H9 (cell line): Measurements from ENCODE around the gene CD300C. TPM values are rescaled to one million over a fixed set of nuclear protein-coding genes. Genes with fewer than 3 reads are reported as not detected.

Experiments used
- DNase-seq: peaks from one replicate; pipeline ENCODE4 v3.0.0-alpha.2; 2017
- H2AFZ ChIP-seq: one replicate; pipeline ENCODE4 v1.6.1; 2013; ENCODE audit warnings: mild to moderate bottlenecking, low read length, control low read depth, moderate library complexity
- H2AK5ac ChIP-seq: 2 replicates; pipeline ENCODE4 v1.6.1; 2013; ENCODE audit warnings: low read length, control low read depth, mixed read lengths; ENCODE audit not compliant: insufficient read length
- H2BK120ac ChIP-seq: one replicate; pipeline ENCODE4 v1.6.1; 2013; ENCODE audit warnings: low read depth, mild to moderate bottlenecking, low read length, control low read depth, inconsistent platforms; ENCODE audit not compliant: poor library complexity, severe bottlenecking
- H2BK12ac ChIP-seq: 2 replicates; pipeline ENCODE4 v1.6.1; 2013; ENCODE audit warnings: low read length, control low read depth, mixed read lengths, low read depth; ENCODE audit not compliant: insufficient read length
- H2BK15ac ChIP-seq: 2 replicates; pipeline ENCODE4 v1.6.1; 2013; ENCODE audit warnings: low read depth, low read length, control low read depth
- H2BK20ac ChIP-seq: one replicate; pipeline ENCODE4 v1.6.1; 2013; ENCODE audit warnings: low read depth, mild to moderate bottlenecking, low read length, control low read depth, inconsistent platforms; ENCODE audit not compliant: poor library complexity, severe bottlenecking
- H2BK5ac ChIP-seq: 2 replicates; pipeline ENCODE4 v1.6.1; 2013; ENCODE audit warnings: low read length, control low read depth, mixed read lengths; ENCODE audit not compliant: insufficient read length
- H3K14ac ChIP-seq: 2 replicates; pipeline ENCODE4 v1.6.1; 2013; ENCODE audit warnings: low read length, control low read depth; ENCODE audit not compliant: insufficient read depth
- H3K18ac ChIP-seq: 2 replicates; pipeline ENCODE4 v1.6.1; 2013; ENCODE audit warnings: low read depth, mild to moderate bottlenecking, mixed read lengths, low read length, control low read depth; ENCODE audit not compliant: insufficient read length
- H3K23ac ChIP-seq: 2 replicates; pipeline ENCODE4 v1.6.1; 2013; ENCODE audit warnings: low read length, control low read depth, mixed read lengths, low read depth; ENCODE audit not compliant: insufficient read length
- H3K23me2 ChIP-seq: 2 replicates; pipeline ENCODE4 v1.6.1; 2013; ENCODE audit warnings: low read depth, mild to moderate bottlenecking, mixed read lengths, low read length, control low read depth; ENCODE audit not compliant: insufficient read length, poor library complexity, severe bottlenecking
- H3K27ac ChIP-seq: 2 replicates; pipeline ENCODE4 v1.5.1; 2013; ENCODE audit warnings: low read length, control low read depth, mixed read lengths, low read depth; ENCODE audit not compliant: insufficient read length
- H3K27me3 ChIP-seq: 2 replicates; pipeline ENCODE4 v1.6.1; 2013; ENCODE audit warnings: low read length, control low read depth, inconsistent platforms; ENCODE audit not compliant: insufficient read depth
- H3K4ac ChIP-seq: 2 replicates; pipeline ENCODE4 v1.6.1; 2013; ENCODE audit warnings: low read depth, mild to moderate bottlenecking, control low read depth, inconsistent platforms, low read length, moderate library complexity
- H3K4me1 ChIP-seq: 2 replicates; pipeline ENCODE4 v1.6.1; 2013; ENCODE audit warnings: low read length, control low read depth, inconsistent platforms; ENCODE audit not compliant: insufficient read depth
- H3K4me2 ChIP-seq: 2 replicates; pipeline ENCODE4 v1.6.1; 2013; ENCODE audit warnings: low read length, control low read depth, mixed read lengths; ENCODE audit not compliant: insufficient read length, insufficient read depth
- H3K56ac ChIP-seq: 2 replicates; pipeline ENCODE4 v1.6.1; 2013; ENCODE audit warnings: low read depth, mild to moderate bottlenecking, mixed read lengths, low read length, control low read depth; ENCODE audit not compliant: insufficient read length
- H3K79me1 ChIP-seq: 2 replicates; pipeline ENCODE4 v1.6.1; 2013; ENCODE audit warnings: low read depth, mild to moderate bottlenecking, moderate library complexity, low read length, control low read depth, inconsistent platforms; ENCODE audit not compliant: insufficient read depth, poor library complexity, severe bottlenecking
- H3K79me2 ChIP-seq: 2 replicates; pipeline ENCODE4 v1.6.1; 2013; ENCODE audit warnings: low read length, control low read depth, inconsistent platforms; ENCODE audit not compliant: insufficient read depth
- H3K9ac ChIP-seq: 2 replicates; pipeline ENCODE4 v1.6.1; 2013; ENCODE audit warnings: low read length, control low read depth, mixed read lengths; ENCODE audit not compliant: insufficient read length; ENCODE audit errors: extremely low read depth
- H3K9me3 ChIP-seq: one replicate; pipeline ENCODE4 v1.6.1; 2013; ENCODE audit warnings: low read depth, low read length, inconsistent platforms; ENCODE audit not compliant: control insufficient read depth
- H3T11ph ChIP-seq: one replicate; pipeline ENCODE4 v1.6.1; 2013; ENCODE audit warnings: mild to moderate bottlenecking, low read length, control low read depth, inconsistent platforms
- H4K20me1 ChIP-seq: one replicate; pipeline ENCODE4 v1.6.1; 2013; ENCODE audit not compliant: control insufficient read depth, insufficient read length, insufficient read depth
- H4K5ac ChIP-seq: 2 replicates; pipeline ENCODE4 v1.6.1; 2013; ENCODE audit warnings: low read depth, mild to moderate bottlenecking, mixed read lengths, low read length, control low read depth; ENCODE audit not compliant: insufficient read length
- H4K8ac ChIP-seq: replicated peaks from 2 replicates; pipeline ENCODE4 v1.6.1; 2013; ENCODE audit warnings: low read length, control low read depth, mixed read lengths, low read depth; ENCODE audit not compliant: insufficient read length
- H4K91ac ChIP-seq: 2 replicates; pipeline ENCODE4 v1.6.1; 2013; ENCODE audit warnings: low read depth, mild to moderate bottlenecking, moderate library complexity, mixed read lengths, low read length, control low read depth; ENCODE audit not compliant: insufficient read length
- H3K27ac Mint-ChIP-seq, 3 experiments: 2 replicates in 2 of 3; 3 replicates in 1 of 3; pipeline ENCODE4 v1.8.0; 2020 to 2021; ENCODE audit warnings: mixed read lengths in 3 of 3, mild to moderate bottlenecking in 1 of 3, moderate library complexity in 1 of 3
- H3K27me3 Mint-ChIP-seq: 2 replicates; pipeline ENCODE4 v1.8.0; 2021; ENCODE audit warnings: low read depth, mild to moderate bottlenecking, moderate library complexity, mixed read lengths
- H3K36me3 Mint-ChIP-seq, 3 experiments: 2 replicates in 2 of 3; 3 replicates in 1 of 3; pipeline ENCODE4 v1.8.0; 2020 to 2021; ENCODE audit warnings: low read depth in 3 of 3, mixed read lengths in 3 of 3; ENCODE audit not compliant: insufficient read depth in 1 of 3
- H3K4me1 Mint-ChIP-seq, 2 experiments: 2 replicates each; pipeline ENCODE4 v1.8.0; 2020; ENCODE audit warnings: mixed read lengths in 2 of 2
- H3K4me3 Mint-ChIP-seq, 2 experiments: 2 replicates in 1 of 2; 3 replicates in 1 of 2; pipeline ENCODE4 v1.8.0; 2020 to 2021; ENCODE audit warnings: mild to moderate bottlenecking in 2 of 2, mixed read lengths in 2 of 2, moderate library complexity in 1 of 2
- H3K9me3 Mint-ChIP-seq, 2 experiments: 2 replicates in 1 of 2; 3 replicates in 1 of 2; pipeline ENCODE4 v1.8.0; 2020; ENCODE audit warnings: mild to moderate bottlenecking in 2 of 2, mixed read lengths in 2 of 2, moderate library complexity in 1 of 2
- WGBS: extraction: QIAGEN DNeasy Blood & Tissue Kit; methylation state at CpG from one replicate; pipeline ENCODE4 v1.1.7; 2013; ENCODE audit warnings: missing lambda C conversion rate, low lambda C conversion rate, mixed read lengths; ENCODE audit not compliant: insufficient read length; ENCODE audit errors: extremely low coverage; 5-methylcytosine and 5-hydroxymethylcytosine counted together
- total RNA-seq: library from RNA; stranded (reverse); gene quantifications from 2 replicates; pipeline ENCODE4 v1.2.1, GENCODE V29; 2021
- TF ChIP-seq, protein P1 (sequence below): fragments of 200-600 bp; sonication (generic); conservative IDR thresholded peaks from 3 replicates; pipeline ENCODE4 v1.8.0; 2021; ENCODE audit warnings: antibody characterized with exemption, mild to moderate bottlenecking

The CD300C gene
- total RNA-seq, 1 experiment from 2014 or later: not detected

DNA sequence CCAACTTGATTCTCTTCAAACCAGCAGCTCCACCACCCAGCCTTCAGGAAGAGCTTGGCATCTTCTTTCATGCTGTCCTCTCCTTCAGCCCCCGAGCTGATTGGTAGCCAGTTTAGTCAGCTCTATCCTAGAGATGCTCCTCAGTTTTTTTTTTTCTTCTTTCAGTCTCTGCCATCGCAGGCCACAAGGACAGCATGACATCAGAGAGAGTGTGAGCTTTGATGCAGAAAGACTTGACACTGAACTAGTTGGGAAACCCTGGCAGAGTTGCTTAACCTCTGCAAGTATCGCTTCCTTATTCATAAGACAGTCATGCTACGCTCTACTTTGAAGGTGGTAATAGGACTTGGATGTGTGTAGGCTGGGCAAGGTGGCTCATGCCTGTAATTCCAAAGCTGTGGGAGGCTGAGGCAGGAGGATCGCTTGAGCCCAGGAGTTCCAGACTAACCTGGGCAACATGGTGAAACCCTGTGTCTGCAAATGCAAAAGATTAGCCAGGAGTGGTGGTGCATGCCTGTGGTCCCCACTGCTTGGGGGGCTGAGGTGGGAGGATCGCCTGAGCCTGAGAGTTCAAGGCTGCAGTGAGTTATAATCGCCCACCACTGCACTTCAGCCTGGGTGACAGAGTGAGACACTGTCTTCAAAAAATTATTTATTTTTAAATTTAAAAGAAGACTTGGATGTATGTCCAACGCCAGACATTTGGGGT is 17.3 kb downstream of the CD300C start:
- Histone ChIP-seq H3K79me1 (no peaks in the 10 kb centered on the region), H3K23ac (no peak overlapping the region), H3T11ph (no peak overlapping the region), H3K79me2 (no peaks in the 10 kb centered on the region), H3K4ac (no peak overlapping the region), H3K23me2 (no peaks in the 10 kb centered on the region), H3K4me2 (no peak overlapping the region), H4K5ac (no peak overlapping the region), H2BK12ac (no peak overlapping the region), H2BK15ac (no peak overlapping the region), H4K20me1 (no peaks in the 10 kb centered on the region), H3K56ac (no peak overlapping the region), H2AK5ac (no peak overlapping the region), H3K27ac (no peak overlapping the region), H2BK120ac (no peak overlapping the region), H3K14ac (no peak overlapping the region), H3K9me3 (no peaks in the 10 kb centered on the region), H2BK20ac (no peak overlapping the region), H4K8ac (no peak overlapping the region), H2AFZ (no peak overlapping the region), H3K18ac (no peak overlapping the region), H3K9ac (no peak overlapping the region), H2BK5ac (no peak overlapping the region), H4K91ac (no peak overlapping the region), H3K27me3 (no peaks in the 10 kb centered on the region; the same call in 1 of the 2 replicates), H3K4me1 (peaks cover 2% of the 10 kb centered on the region)
- Mint-ChIP-seq H3K36me3 (no peaks in the 10 kb centered on the region; a peak in 1 of 7 replicates), H3K9me3 (peaks cover 0 to 2% of the 10 kb centered on the region in 2 experiments; a peak in 2 of 5 replicates), H3K4me1 (peaks cover 8 to 10% of the 10 kb centered on the region in 2 experiments), H3K4me3 (no peak overlapping the region), H3K27me3 (peaks cover 70% of the 10 kb centered on the region), H3K27ac (no peak overlapping the region)
- no CpG with 5 or more reads among the region's 8 CpGs for WGBS
- peak; percentile 14 for DNase-seq
- TF ChIP-seq, protein P1, sequence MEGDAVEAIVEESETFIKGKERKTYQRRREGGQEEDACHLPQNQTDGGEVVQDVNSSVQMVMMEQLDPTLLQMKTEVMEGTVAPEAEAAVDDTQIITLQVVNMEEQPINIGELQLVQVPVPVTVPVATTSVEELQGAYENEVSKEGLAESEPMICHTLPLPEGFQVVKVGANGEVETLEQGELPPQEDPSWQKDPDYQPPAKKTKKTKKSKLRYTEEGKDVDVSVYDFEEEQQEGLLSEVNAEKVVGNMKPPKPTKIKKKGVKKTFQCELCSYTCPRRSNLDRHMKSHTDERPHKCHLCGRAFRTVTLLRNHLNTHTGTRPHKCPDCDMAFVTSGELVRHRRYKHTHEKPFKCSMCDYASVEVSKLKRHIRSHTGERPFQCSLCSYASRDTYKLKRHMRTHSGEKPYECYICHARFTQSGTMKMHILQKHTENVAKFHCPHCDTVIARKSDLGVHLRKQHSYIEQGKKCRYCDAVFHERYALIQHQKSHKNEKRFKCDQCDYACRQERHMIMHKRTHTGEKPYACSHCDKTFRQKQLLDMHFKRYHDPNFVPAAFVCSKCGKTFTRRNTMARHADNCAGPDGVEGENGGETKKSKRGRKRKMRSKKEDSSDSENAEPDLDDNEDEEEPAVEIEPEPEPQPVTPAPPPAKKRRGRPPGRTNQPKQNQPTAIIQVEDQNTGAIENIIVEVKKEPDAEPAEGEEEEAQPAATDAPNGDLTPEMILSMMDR: no peak
